Measurements from ENCODE around the gene CLDN19. TPM values are rescaled to one million over a fixed set of nuclear protein-coding genes. Genes with fewer than 3 reads are reported as not detected.

Gene CLDN19
- total and polyA plus RNA-seq, 7 donors: 0.03 to 0.34 (median 0.14) TPM; not detected in 4

DNA sequence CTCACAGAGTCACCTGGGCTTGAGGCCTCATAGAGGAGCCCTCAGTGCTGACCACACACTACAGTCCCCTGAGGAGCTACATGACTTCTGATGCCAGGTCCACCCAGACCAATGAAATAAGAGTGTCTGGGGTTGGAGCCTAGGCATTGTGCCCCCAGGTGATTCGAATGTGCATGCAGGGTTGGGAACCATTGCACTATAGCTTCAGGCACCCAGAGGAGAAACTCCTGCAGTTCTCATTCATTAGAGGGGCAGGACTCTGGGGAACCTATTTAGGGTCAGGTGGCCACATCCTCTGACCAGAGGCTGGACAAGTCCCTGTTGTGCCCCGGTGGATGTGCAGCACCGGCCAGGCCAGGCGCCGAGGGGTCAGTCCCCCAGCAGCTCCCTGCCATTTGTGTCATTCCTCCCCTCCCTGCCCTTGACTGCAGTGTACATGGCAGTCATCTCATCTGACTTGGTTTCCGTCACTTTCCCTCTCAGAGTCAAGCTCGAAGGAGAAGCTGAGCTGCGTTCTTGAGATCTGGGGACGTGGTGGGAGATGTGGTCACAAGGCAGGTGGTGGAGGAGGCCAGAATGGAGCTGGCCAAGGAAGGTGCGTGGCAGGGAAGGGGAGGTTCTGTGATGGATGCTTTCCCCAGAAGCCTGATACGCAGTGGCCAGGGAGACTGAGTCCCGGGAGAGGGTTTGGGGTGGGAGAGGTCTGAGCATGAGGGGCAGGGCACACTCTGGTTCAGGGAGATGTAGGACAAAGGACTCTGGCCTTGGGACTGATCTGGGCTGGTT, 6.4 kb downstream of the CLDN19 start:
- intact Hi-C loops (cut with DNase I): no loop called here
- H3K4me1 ChIP-seq: no peaks in the 10 kb centered on the region
- DNase-seq (no peak), ATAC-seq (no peak)
- WGBS, 3 donors: 88 to 93% (median 89%) methylated on average over 12 of the region's 12 CpGs
- H3K36me3 ChIP-seq (ENCODE audit: insufficient read depth in 1 of 2, low read depth in 1 of 2): no peaks in the 10 kb centered on the region
- no peak overlapping the region for H3K27ac ChIP-seq
- H3K4me3 ChIP-seq: no peak overlapping the region
- H3K9me3 ChIP-seq: no peaks in the 10 kb centered on the region
- peaks cover 0 to 3% (median 0%) of the 10 kb centered on the region in 3 donors for H3K27me3 ChIP-seq (ENCODE audit: insufficient read depth in 3 of 3, low read length in 2 of 3)
- TF ChIP-seq, protein P1, sequence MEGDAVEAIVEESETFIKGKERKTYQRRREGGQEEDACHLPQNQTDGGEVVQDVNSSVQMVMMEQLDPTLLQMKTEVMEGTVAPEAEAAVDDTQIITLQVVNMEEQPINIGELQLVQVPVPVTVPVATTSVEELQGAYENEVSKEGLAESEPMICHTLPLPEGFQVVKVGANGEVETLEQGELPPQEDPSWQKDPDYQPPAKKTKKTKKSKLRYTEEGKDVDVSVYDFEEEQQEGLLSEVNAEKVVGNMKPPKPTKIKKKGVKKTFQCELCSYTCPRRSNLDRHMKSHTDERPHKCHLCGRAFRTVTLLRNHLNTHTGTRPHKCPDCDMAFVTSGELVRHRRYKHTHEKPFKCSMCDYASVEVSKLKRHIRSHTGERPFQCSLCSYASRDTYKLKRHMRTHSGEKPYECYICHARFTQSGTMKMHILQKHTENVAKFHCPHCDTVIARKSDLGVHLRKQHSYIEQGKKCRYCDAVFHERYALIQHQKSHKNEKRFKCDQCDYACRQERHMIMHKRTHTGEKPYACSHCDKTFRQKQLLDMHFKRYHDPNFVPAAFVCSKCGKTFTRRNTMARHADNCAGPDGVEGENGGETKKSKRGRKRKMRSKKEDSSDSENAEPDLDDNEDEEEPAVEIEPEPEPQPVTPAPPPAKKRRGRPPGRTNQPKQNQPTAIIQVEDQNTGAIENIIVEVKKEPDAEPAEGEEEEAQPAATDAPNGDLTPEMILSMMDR (IDR thresholded peaks at IDR 0.05): no peak

GRCh38 chr1:42732126-42732680, 7.8 kb downstream of the CLDN19 start:
- Histone ChIP-seq H3K27ac (no peak overlapping the region), H3K36me3 (ENCODE audit: insufficient read depth in 1 of 2, low read depth in 1 of 2) (no peaks in the 10 kb centered on the region), H3K4me1 (no peaks in the 10 kb centered on the region), H3K4me3 (no peak overlapping the region), H3K9me3 (no peaks in the 10 kb centered on the region), H3K27me3 (ENCODE audit: insufficient read depth in 3 of 3, low read length in 2 of 3) (peaks cover 0 to 3% (median 0%) of the 10 kb centered on the region in 3 donors)
- TF ChIP-seq, protein P1 (IDR thresholded peaks at IDR 0.05): no peak
- WGBS, 3 donors: 70 to 73% (median 73%) methylated on average over 10 of the region's 10 CpGs
- no peak for ATAC-seq
- intact Hi-C loops (cut with DNase I): no loop called here
- DNase-seq: no peak

GRCh38 chr1:42731585-42731984, 8.5 kb downstream of the CLDN19 start:
- 75 to 84% (median 80%) methylated on average over 3 of the region's 3 CpGs for WGBS, 3 donors
- ATAC-seq (no peak), DNase-seq (no peak)
- H3K9me3 ChIP-seq: no peaks in the 10 kb centered on the region
- no peaks in the 10 kb centered on the region for H3K36me3 ChIP-seq (ENCODE audit: insufficient read depth in 1 of 2, low read depth in 1 of 2)
- no peak overlapping the region for H3K4me3 ChIP-seq
- intact Hi-C loops (cut with DNase I): no loop called here
- H3K4me1 ChIP-seq: no peaks in the 10 kb centered on the region
- TF ChIP-seq, protein P1 (IDR thresholded peaks at IDR 0.05): no peak
- no peak overlapping the region for H3K27ac ChIP-seq
- H3K27me3 ChIP-seq (ENCODE audit: insufficient read depth in 3 of 3, low read length in 2 of 3): peaks cover 0 to 3% (median 0%) of the 10 kb centered on the region in 3 donors

GRCh38 chr1:42730988-42731387, 9.0 kb downstream of the CLDN19 start:
- no peaks in the 10 kb centered on the region for H3K4me1 ChIP-seq
- peaks cover 0 to 3% (median 0%) of the 10 kb centered on the region in 3 donors for H3K27me3 ChIP-seq (ENCODE audit: insufficient read depth in 3 of 3, low read length in 2 of 3)
- no peak overlapping the region for H3K27ac ChIP-seq
- DNase-seq: no peak
- no peaks in the 10 kb centered on the region for H3K9me3 ChIP-seq
- intact Hi-C loops (cut with DNase I): no loop called here
- ATAC-seq: no peak
- 71 to 81% (median 80%) methylated on average over 4 of the region's 4 CpGs for WGBS, 3 donors
- no peaks in the 10 kb centered on the region for H3K36me3 ChIP-seq (ENCODE audit: insufficient read depth in 1 of 2, low read depth in 1 of 2)
- TF ChIP-seq, protein P1 (IDR thresholded peaks at IDR 0.05): no peak
- no peak overlapping the region for H3K4me3 ChIP-seq
